Naive B cell (primary cell): ENCODE data around the gene CDKL2. TPM values are rescaled to one million over a fixed set of nuclear protein-coding genes. Genes with fewer than 3 reads are reported as not detected.
"Not testable (repeated sequence)": the region's sequence is repeated elsewhere in the genome, so short reads cannot be mapped to it uniquely, and the experiment has no call there.

Experiments used
- ATAC-seq, 2 donors: fragments of 150-1000 bp; cut with Tn5 transposase; 2 replicates each; pipeline ENCODE4 v1.10.0; 2021; ENCODE audit warnings: low read depth in 2 of 2, mild to moderate bottlenecking in 2 of 2, moderate library complexity in 2 of 2
- DNase-seq: peaks from one replicate; pipeline ENCODE4 v3.0.0; 2022
- H3K27ac Mint-ChIP-seq, 6 donors: one replicate each; pipeline ENCODE4 v1.8.0; 2020 to 2022; ENCODE audit warnings: mild to moderate bottlenecking in 6 of 6, mixed read lengths in 6 of 6, moderate library complexity in 5 of 6, inconsistent platforms in 2 of 6
- H3K27me3 Mint-ChIP-seq, 3 donors: one replicate each; pipeline ENCODE4 v1.8.0; 2021 to 2022; ENCODE audit warnings: mixed read lengths in 3 of 3, mild to moderate bottlenecking in 1 of 3
- H3K36me3 Mint-ChIP-seq, 2 donors: one replicate each; pipeline ENCODE4 v1.8.0; 2020 to 2022; ENCODE audit warnings: mixed read lengths in 2 of 2, inconsistent platforms in 1 of 2, mild to moderate bottlenecking in 1 of 2
- H3K4me1 Mint-ChIP-seq, 3 donors: one replicate each; pipeline ENCODE4 v1.8.0; 2020 to 2022; ENCODE audit warnings: mixed read lengths in 3 of 3, inconsistent platforms in 1 of 3, mild to moderate bottlenecking in 1 of 3, moderate library complexity in 1 of 3
- H3K4me3 Mint-ChIP-seq, 8 donors: one replicate each; pipeline ENCODE4 v1.8.0; 2020 to 2022; ENCODE audit warnings: mild to moderate bottlenecking in 8 of 8, mixed read lengths in 8 of 8, moderate library complexity in 8 of 8, inconsistent platforms in 2 of 8
- H3K9me3 Mint-ChIP-seq, 7 donors: one replicate each; pipeline ENCODE4 v1.8.0; 2020 to 2022; ENCODE audit warnings: mixed read lengths in 7 of 7, mild to moderate bottlenecking in 5 of 7, inconsistent platforms in 2 of 7, moderate library complexity in 1 of 7
- polyA plus RNA-seq, 6 donors: library from polyadenylated mRNA; unstranded; fragments of 300-500 nt; fragmentation: Illumina TruSeq; gene quantifications; one replicate each; pipeline ENCODE4 v1.2.3, GENCODE V29; 2021; ENCODE audit warnings: low read depth in 6 of 6

The CDKL2 gene
- polyA plus RNA-seq, 6 donors from 2014 or later: not detected

DNA sequence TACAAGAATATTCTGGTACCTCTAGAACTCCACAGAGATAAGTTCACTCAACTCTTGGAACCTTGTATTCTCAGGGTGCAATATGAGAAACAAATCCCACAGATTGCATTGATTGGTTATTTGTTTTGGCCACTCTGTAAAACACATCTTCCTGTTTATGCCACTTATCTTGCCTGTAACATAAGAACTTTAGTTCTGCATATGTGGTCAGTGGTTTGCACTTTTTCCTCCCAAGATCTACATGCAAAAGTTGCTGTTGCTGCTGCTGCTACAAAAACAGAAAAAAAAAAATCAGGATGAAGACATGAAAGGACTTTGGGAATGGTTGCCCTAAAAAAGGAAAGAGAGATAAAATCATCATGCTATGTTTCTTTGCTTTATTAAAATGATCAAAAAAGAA is 64.8 kb downstream of the CDKL2 start:
- Mint-ChIP-seq H3K9me3 (peaks cover 0 to 2% (median 0%) of the 10 kb centered on the region in 7 donors), H3K27me3 (peaks cover 0 to 18% (median 6%) of the 10 kb centered on the region in 3 donors), H3K4me3 (no peak overlapping the region), H3K4me1 (peaks cover 6 to 10% (median 9%) of the 10 kb centered on the region in 3 donors), H3K36me3 (peaks cover 0 to 4% of the 10 kb centered on the region in 2 donors), H3K27ac (no peak overlapping the region)
- ATAC-seq (no peak), DNase-seq (no peak)

DNA sequence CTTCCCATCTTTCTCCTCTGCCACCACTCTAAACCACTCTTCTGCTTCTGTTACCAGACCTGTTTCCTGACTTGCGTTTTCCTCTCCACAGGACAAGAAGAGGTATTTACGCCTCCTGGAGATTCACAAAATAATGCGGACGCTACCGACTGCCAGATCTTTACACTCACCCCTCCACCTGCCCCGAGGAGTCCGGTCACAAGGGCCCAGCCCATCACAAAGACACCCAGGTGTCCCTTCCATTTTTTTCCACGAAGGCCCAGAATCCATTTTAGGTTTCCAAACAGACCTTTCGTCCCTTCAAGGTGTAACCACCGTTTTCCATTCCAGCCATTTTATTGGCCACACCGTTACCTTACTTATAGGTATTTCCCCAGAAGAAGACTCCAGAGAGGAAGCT is 66.3 kb downstream of the CDKL2 start:
- Mint-ChIP-seq H3K4me1 (peaks cover 6 to 10% (median 9%) of the 10 kb centered on the region in 3 donors), H3K27ac (no peak overlapping the region), H3K9me3 (peaks cover 0 to 2% (median 0%) of the 10 kb centered on the region in 7 donors), H3K4me3 (no peak overlapping the region), H3K36me3 (peaks cover 0 to 4% of the 10 kb centered on the region in 2 donors), H3K27me3 (peaks cover 0 to 30% (median 17%) of the 10 kb centered on the region in 3 donors)
- DNase-seq (no peak), ATAC-seq (no peak)

DNA sequence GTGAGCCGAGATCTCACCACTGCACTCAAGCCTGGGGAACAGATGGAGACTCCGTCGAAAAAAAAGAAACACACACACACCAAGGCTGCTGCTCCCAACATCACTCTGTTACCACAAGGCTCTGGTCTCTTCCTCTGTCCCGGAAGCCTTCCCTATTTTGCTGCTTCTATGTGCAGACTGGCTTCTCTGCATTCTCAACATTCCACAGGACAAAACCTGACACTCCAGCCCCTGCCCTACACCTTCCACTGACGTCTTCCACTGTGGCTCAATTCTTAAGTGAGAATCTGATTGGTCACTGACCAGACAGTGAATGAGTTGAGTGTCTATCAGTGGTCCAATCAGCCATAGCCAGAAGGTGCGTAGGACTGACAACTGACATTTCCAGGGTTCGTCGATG is 68.5 kb downstream of the CDKL2 start:
- no peak for ATAC-seq
- Mint-ChIP-seq H3K9me3 (no peaks in the 10 kb centered on the region), H3K4me3 (no peak overlapping the region), H3K27ac (no peak overlapping the region), H3K4me1 (no peaks in the 10 kb centered on the region), H3K36me3 (peaks cover 0 to 4% of the 10 kb centered on the region in 2 donors), H3K27me3 (peaks cover 0 to 41% (median 29%) of the 10 kb centered on the region in 3 donors)
- no peak for DNase-seq

GRCh38 chr4:75557696-75558095 is 72.6 kb downstream of the CDKL2 start:
- no peaks in the 10 kb centered on the region for H3K4me1 Mint-ChIP-seq
- no peak overlapping the region for H3K27ac Mint-ChIP-seq
- DNase-seq (no peak), ATAC-seq (no peak)
- H3K9me3 Mint-ChIP-seq: no peaks in the 10 kb centered on the region
- H3K27me3 Mint-ChIP-seq: peaks cover 8 to 35% (median 34%) of the 10 kb centered on the region in 3 donors
- no peak overlapping the region for H3K4me3 Mint-ChIP-seq
- no peaks in the 10 kb centered on the region for H3K36me3 Mint-ChIP-seq

- ATAC-seq: peak in 1 of 2 donors; percentile 47
- Mint-ChIP-seq H3K4me3 (no peak within 1 kb of the TSS), H3K27me3 (peaks cover 8 to 28% (median 26%) of the 10 kb centered on the region in 3 donors), H3K9me3 (no peaks in the 10 kb centered on the region), H3K4me1 (no peaks in the 10 kb centered on the region), H3K27ac (no peak within 1 kb of the TSS), H3K36me3 (no peaks in the 10 kb centered on the region)
- DNase-seq: no peak
These were observed 74.8 kb downstream of the CDKL2 start, which contains the start of gene ODAPH for GRCh38 chr4:75555294-75556164. ODAPH (plus strand) TSS chr4:75556066; CDS start chr4:75556083, 17 bp downstream.

DNA sequence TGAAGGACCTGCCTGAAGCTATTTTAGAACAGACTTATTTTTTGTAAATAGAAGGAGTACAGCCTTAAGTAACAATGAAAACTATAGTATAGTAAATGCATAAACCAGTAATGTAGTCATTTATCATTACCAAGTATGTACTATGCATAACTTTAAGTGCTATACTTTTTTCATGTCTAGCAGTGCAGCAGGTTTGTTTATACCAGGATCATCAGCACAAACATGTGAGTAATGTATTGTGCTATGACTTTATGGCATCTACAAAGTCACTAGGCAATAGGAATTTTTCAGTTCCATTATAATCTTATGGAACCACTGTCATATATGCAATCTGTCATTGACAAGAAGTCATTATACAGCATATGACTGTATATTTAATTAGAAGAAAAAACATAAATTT is 77.9 kb downstream of the CDKL2 start:
- H3K36me3 Mint-ChIP-seq: no peaks in the 10 kb centered on the region

GRCh38 chr4:75549019-75549418 is 81.3 kb downstream of the CDKL2 start:
- Mint-ChIP-seq H3K9me3 (peaks cover 0 to 5% (median 0%) of the 10 kb centered on the region in 7 donors), H3K27me3 (no peaks in the 10 kb centered on the region), H3K36me3 (peaks cover 0 to 5% of the 10 kb centered on the region in 2 donors), H3K4me3 (no peak overlapping the region), H3K27ac (peak overlapping the region in 1 of 6 donors; percentile 26), H3K4me1 (peaks cover 0 to 5% (median 0%) of the 10 kb centered on the region in 3 donors)
- DNase-seq (no peak), ATAC-seq (no peak)

More for the DNA sequence above, 77.9 kb downstream of the CDKL2 start:
- no peak for DNase-seq
- Mint-ChIP-seq H3K4me1 (peaks cover 0 to 5% (median 0%) of the 10 kb centered on the region in 3 donors), H3K4me3 (no peak overlapping the region), H3K9me3 (peaks cover 0 to 5% (median 0%) of the 10 kb centered on the region in 7 donors), H3K27me3 (peaks cover 8 to 11% (median 8%) of the 10 kb centered on the region in 3 donors), H3K27ac (no peak overlapping the region)
- ATAC-seq: no peak

GRCh38 chr4:75547647-75548387 is 82.5 kb downstream of the CDKL2 start:
- no peaks in the 10 kb centered on the region for H3K27me3 Mint-ChIP-seq
- H3K9me3 Mint-ChIP-seq: peaks cover 0 to 5% (median 0%) of the 10 kb centered on the region in 7 donors
- H3K4me3 Mint-ChIP-seq: peak overlapping the region in 1 of 8 donors; percentile 21
- H3K36me3 Mint-ChIP-seq: peaks cover 0 to 14% of the 10 kb centered on the region in 2 donors
- H3K4me1 Mint-ChIP-seq: peaks cover 0 to 5% (median 0%) of the 10 kb centered on the region in 3 donors
- H3K27ac Mint-ChIP-seq: no peak overlapping the region
- DNase-seq: no peak
- ATAC-seq: no peak

- peaks cover 0 to 5% (median 0%) of the 10 kb centered on the region in 7 donors for H3K9me3 Mint-ChIP-seq
- H3K27ac Mint-ChIP-seq: peak overlapping the region in 1 of 6 donors; percentile 54
- H3K4me3 Mint-ChIP-seq: no peak overlapping the region
- H3K4me1 Mint-ChIP-seq: peaks cover 0 to 5% (median 0%) of the 10 kb centered on the region in 3 donors
- peaks cover 0 to 21% of the 10 kb centered on the region in 2 donors for H3K36me3 Mint-ChIP-seq
- ATAC-seq (no peak), DNase-seq (no peak)
- no peaks in the 10 kb centered on the region for H3K27me3 Mint-ChIP-seq
These were observed 84.8 kb downstream of the CDKL2 start for GRCh38 chr4:75545526-75545925.

GRCh38 chr4:75544870-75545269 is 85.5 kb downstream of the CDKL2 start:
- Mint-ChIP-seq H3K36me3 (peaks cover 0 to 21% of the 10 kb centered on the region in 2 donors), H3K4me1 (peaks cover 0 to 5% (median 0%) of the 10 kb centered on the region in 3 donors), H3K4me3 (no peak overlapping the region), H3K9me3 (peaks cover 0 to 5% (median 0%) of the 10 kb centered on the region in 7 donors), H3K27ac (no peak overlapping the region), H3K27me3 (no peaks in the 10 kb centered on the region)
- no peak for DNase-seq
- ATAC-seq: no peak

DNA sequence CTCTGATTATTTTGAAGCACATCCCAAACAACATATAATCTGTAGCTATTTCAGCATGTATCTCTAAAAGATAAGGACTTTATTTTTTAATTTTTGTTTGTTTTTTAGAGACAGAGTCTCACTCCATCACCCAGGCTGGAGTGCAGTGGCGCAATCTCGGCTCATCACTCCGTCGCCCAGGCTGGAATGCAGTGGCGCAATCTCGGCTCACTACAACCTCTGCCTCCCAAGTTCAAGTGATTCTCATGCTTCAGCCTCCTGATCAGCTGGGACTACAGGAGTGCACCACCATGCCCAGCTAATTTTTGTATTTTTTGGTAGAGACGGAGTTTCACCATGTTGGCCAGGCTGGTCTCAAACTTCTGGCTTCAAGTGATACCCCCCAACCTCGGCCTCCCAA is 86.1 kb downstream of the CDKL2 start:
- H3K27me3 Mint-ChIP-seq, DNase-seq, H3K4me3 Mint-ChIP-seq, H3K9me3 Mint-ChIP-seq, ATAC-seq, H3K4me1 Mint-ChIP-seq: not testable (repeated sequence)
- Mint-ChIP-seq H3K36me3 (peaks cover 0 to 21% of the 10 kb centered on the region in 2 donors), H3K27ac (peak overlapping the region in 2 of 6 donors; percentile 32 to 64)

- H3K36me3 Mint-ChIP-seq: peaks cover 0 to 21% of the 10 kb centered on the region in 2 donors
These were observed 87.5 kb downstream of the CDKL2 start for GRCh38 chr4:75542824-75543223.

DNA sequence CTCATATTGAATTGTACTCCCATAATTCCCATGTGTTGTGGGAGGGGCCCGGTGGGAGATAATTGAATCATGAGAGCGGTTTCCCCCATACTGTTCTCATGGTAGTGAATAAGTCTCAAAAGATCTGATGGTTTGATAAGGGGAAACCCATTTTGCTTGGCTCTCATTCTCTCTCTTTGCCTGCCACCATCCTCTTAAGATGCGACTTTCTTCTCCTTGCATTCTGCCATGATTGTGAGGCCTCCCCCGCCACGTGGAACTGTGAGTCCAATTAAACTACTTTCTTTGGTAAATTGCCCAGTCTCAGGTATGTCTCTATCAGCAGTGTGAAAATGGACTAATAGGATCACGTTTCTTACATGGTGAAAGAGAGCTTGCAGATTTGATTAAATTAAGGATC is 93.0 kb downstream of the CDKL2 start:
- H3K4me3 Mint-ChIP-seq: peak overlapping the region in 1 of 8 donors; percentile 71
- H3K9me3 Mint-ChIP-seq: peaks cover 5 to 14% (median 9%) of the 10 kb centered on the region in 7 donors
- DNase-seq, H3K27me3 Mint-ChIP-seq, ATAC-seq, H3K4me1 Mint-ChIP-seq: not testable (repeated sequence)
- H3K27ac Mint-ChIP-seq: peak overlapping the region in 1 of 6 donors; percentile 38
- H3K36me3 Mint-ChIP-seq: peaks cover 14 to 19% of the 10 kb centered on the region in 2 donors

More at GRCh38 chr4:75542824-75543223, 87.5 kb downstream of the CDKL2 start:
- Mint-ChIP-seq H3K27me3 (no peaks in the 10 kb centered on the region), H3K4me3 (no peak overlapping the region), H3K9me3 (no peaks in the 10 kb centered on the region), H3K27ac (peak overlapping the region in 1 of 6 donors; percentile 6), H3K4me1 (no peaks in the 10 kb centered on the region)
- DNase-seq (no peak), ATAC-seq (no peak)
